Fibroblast of lung (primary cell): Measurements from ENCODE around the gene FAXC.

ENCODE experiments used
- EZH2 ChIP-seq: IDR thresholded peaks from 2 replicates; pipeline ENCODE4 v1.5.1; 2012; ENCODE audit warnings: low read length, control low read depth, mild to moderate bottlenecking; ENCODE audit errors: missing control alignments
- TF ChIP-seq, protein P1 (sequence below), 2 donors: IDR thresholded peaks in 1 of 2; conservative IDR thresholded peaks in 1 of 2; 1 replicate in 1 of 2; 2 replicates in 1 of 2; pipeline ENCODE4 v1.5.1; 2011 to 2012; ENCODE audit warnings: low read length in 2 of 2, control low read depth in 1 of 2, inconsistent platforms in 1 of 2, low read depth in 1 of 2, mild to moderate bottlenecking in 1 of 2

DNA sequence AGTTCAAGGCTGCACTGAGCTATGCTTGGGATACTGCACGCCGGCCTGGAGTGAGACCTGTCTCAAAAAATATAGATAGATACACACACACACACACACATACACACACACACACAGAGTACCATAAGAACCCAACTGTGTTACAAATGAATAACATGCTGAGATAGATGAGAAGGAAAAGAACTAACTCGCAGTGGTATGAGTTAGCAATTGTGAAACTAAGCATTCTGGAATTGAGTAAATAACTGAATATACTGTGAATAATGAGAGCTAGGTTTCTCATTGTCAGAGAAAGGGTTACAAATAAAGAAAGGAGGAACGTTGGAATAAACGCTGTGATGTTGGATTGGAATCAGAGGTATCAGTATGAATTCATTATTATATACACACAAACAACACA is 14.6 kb upstream of the FAXC start:
- TF ChIP-seq EZH2 = no peak
- TF ChIP-seq, protein P1, sequence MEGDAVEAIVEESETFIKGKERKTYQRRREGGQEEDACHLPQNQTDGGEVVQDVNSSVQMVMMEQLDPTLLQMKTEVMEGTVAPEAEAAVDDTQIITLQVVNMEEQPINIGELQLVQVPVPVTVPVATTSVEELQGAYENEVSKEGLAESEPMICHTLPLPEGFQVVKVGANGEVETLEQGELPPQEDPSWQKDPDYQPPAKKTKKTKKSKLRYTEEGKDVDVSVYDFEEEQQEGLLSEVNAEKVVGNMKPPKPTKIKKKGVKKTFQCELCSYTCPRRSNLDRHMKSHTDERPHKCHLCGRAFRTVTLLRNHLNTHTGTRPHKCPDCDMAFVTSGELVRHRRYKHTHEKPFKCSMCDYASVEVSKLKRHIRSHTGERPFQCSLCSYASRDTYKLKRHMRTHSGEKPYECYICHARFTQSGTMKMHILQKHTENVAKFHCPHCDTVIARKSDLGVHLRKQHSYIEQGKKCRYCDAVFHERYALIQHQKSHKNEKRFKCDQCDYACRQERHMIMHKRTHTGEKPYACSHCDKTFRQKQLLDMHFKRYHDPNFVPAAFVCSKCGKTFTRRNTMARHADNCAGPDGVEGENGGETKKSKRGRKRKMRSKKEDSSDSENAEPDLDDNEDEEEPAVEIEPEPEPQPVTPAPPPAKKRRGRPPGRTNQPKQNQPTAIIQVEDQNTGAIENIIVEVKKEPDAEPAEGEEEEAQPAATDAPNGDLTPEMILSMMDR (conservative IDR thresholded peaks at IDR 0.05 in 1 of 2, IDR thresholded peaks at IDR 0.05 in 1 of 2; ENCODE audit: low read depth in 1 of 2, low read length in 2 of 2) = no peak
